HG03521 (cell line): ENCODE data around the gene MYOCD.
A peak's percentile ranks its signal among the peaks of the same experiment; 100 is the strongest.

ENCODE experiments used
- ATAC-seq: cut with Tn5 transposase; IDR thresholded peaks from one replicate; pipeline ENCODE4 v1.9.1; 2021; ENCODE audit warnings: mild to moderate bottlenecking, moderate library complexity; ENCODE audit not compliant: unreplicated experiment

The MYOCD gene

GRCh38 chr17:12743046-12743445 is 77.4 kb downstream of the MYOCD start:
- no peak for ATAC-seq

- ATAC-seq: no peak
Observed at GRCh38 chr17:12744298-12744697, 78.6 kb downstream of the MYOCD start.

- ATAC-seq: no peak
Observed at GRCh38 chr17:12744786-12745185, 79.1 kb downstream of the MYOCD start.

GRCh38 chr17:12745486-12745885 is 79.8 kb downstream of the MYOCD start:
- ATAC-seq: no peak

- ATAC-seq: no peak
Observed at GRCh38 chr17:12756786-12757185, 91.1 kb downstream of the MYOCD start.

- no peak for ATAC-seq
Observed at GRCh38 chr17:12759090-12759489, 93.4 kb downstream of the MYOCD start.

- no peak for ATAC-seq
Observed at GRCh38 chr17:12765548-12765947, 99.9 kb downstream of the MYOCD start.

GRCh38 chr17:12768255-12768654 is 102.6 kb downstream of the MYOCD start:
- ATAC-seq: no peak

- no peak for ATAC-seq
Observed at GRCh38 chr17:12769981-12770380, 104.3 kb downstream of the MYOCD start.

GRCh38 chr17:12773153-12773552 is 107.5 kb downstream of the MYOCD start:
- ATAC-seq: no peak

- peak; percentile 85 for ATAC-seq
Observed at GRCh38 chr17:12789075-12789480, 123.4 kb downstream of the MYOCD start.

- ATAC-seq: peak; percentile 77
Observed at GRCh38 chr17:12789481-12790248, 124.0 kb downstream of the MYOCD start, which contains the start of gene ARHGAP44. ARHGAP44 (plus strand) TSS chr17:12789498; CDS start chr17:12789839, 341 bp downstream.

- ATAC-seq: no peak
Observed at GRCh38 chr17:12790249-12791106, 124.8 kb downstream of the MYOCD start.

- ATAC-seq: no peak
Observed at GRCh38 chr17:12794919-12795532, 129.3 kb downstream of the MYOCD start.

- ATAC-seq: no peak
Observed at GRCh38 chr17:12800855-12801365, 135.2 kb downstream of the MYOCD start.

- ATAC-seq: no peak
Observed at GRCh38 chr17:12806630-12807029, 140.9 kb downstream of the MYOCD start.

GRCh38 chr17:12808723-12809122 is 143.0 kb downstream of the MYOCD start:
- no peak for ATAC-seq

GRCh38 chr17:12812877-12813276 is 147.2 kb downstream of the MYOCD start:
- ATAC-seq: no peak

- no peak for ATAC-seq
Observed at GRCh38 chr17:12813664-12814063, 148.0 kb downstream of the MYOCD start.

GRCh38 chr17:12814718-12815117 is 149.0 kb downstream of the MYOCD start:
- no peak for ATAC-seq

GRCh38 chr17:12815642-12816141 is 150.0 kb downstream of the MYOCD start:
- ATAC-seq: peak; percentile 100
